GM12878 (cell line): ENCODE results near the gene FOXO3. TPM values are rescaled to one million over a fixed set of nuclear protein-coding genes. Genes with fewer than 3 reads are reported as not detected.

Experiments
- ATF7 ChIP-seq: fragments of 450-650 bp; IDR thresholded peaks from 2 replicates; pipeline ENCODE4 v1.6.1; 2016; ENCODE audit warnings: low read depth, mild to moderate bottlenecking
- BCL11A ChIP-seq: IDR thresholded peaks from 2 replicates; pipeline ENCODE4 v1.6.1; 2011; ENCODE audit warnings: low read depth, low read length
- CBFB ChIP-seq: IDR thresholded peaks from 2 replicates; pipeline ENCODE4 v1.6.1; 2016; ENCODE audit warnings: antibody characterized with exemption, low read depth
- CBX5 ChIP-seq: sonication (generic); IDR thresholded peaks from 2 replicates; pipeline ENCODE4 v1.6.1; 2016; ENCODE audit warnings: low read depth, moderate library complexity, mild to moderate bottlenecking, inconsistent platforms
- CHD2 ChIP-seq: IDR thresholded peaks from 2 replicates; pipeline ENCODE4 v1.6.1; 2011; ENCODE audit warnings: low read depth, low read length, improper control_type of control experiment, borderline replicate concordance
- DPF2 ChIP-seq: fragments of 450-650 bp; IDR thresholded peaks from 2 replicates; pipeline ENCODE4 v1.6.1; 2017; ENCODE audit warnings: mild to moderate bottlenecking
- EGR1 ChIP-seq, 2 experiments: IDR thresholded peaks; 1 replicate in 1 of 2; 2 replicates in 1 of 2; pipeline ENCODE4 v1.6.1; 2011 to 2012; ENCODE audit warnings: low read depth in 2 of 2, low read length in 2 of 2, borderline replicate concordance in 1 of 2, mild to moderate bottlenecking in 1 of 2, moderate library complexity in 1 of 2
- FOXM1 ChIP-seq: IDR thresholded peaks from 2 replicates; pipeline ENCODE4 v1.6.1; 2012; ENCODE audit warnings: low read depth, mild to moderate bottlenecking, inconsistent platforms, low read length, moderate library complexity
- IKZF2 ChIP-seq, 2 experiments: fragments of 450-650 bp; IDR thresholded peaks; 2 replicates each; pipeline ENCODE4 v1.6.1; 2017; ENCODE audit warnings: mild to moderate bottlenecking in 2 of 2, moderate library complexity in 2 of 2
- IRF4 ChIP-seq: IDR thresholded peaks from 2 replicates; pipeline ENCODE4 v1.6.1; 2011; ENCODE audit warnings: low read depth, low read length
- KAT2A ChIP-seq: conservative IDR thresholded peaks from 2 replicates; pipeline ENCODE4 v1.6.1; 2011; ENCODE audit warnings: low read depth, low read length; ENCODE audit not compliant: control insufficient read depth
- KLF5 ChIP-seq: fragments of 450-650 bp; IDR thresholded peaks from 2 replicates; pipeline ENCODE4 v1.6.1; 2014; ENCODE audit warnings: mild to moderate bottlenecking; ENCODE audit not compliant: partially characterized antibody
- MEF2A ChIP-seq: IDR thresholded peaks from 2 replicates; pipeline ENCODE4 v1.6.1; 2011; ENCODE audit warnings: low read depth, mild to moderate bottlenecking, low read length, moderate library complexity; ENCODE audit not compliant: insufficient read depth
- NBN ChIP-seq: fragments of 450-650 bp; IDR thresholded peaks from 2 replicates; pipeline ENCODE4 v1.6.1; 2016
- NFIC ChIP-seq: IDR thresholded peaks from 2 replicates; pipeline ENCODE4 v1.6.1; 2012; ENCODE audit warnings: low read depth, mild to moderate bottlenecking, inconsistent platforms, low read length, moderate library complexity
- NFYB ChIP-seq: IDR thresholded peaks from 2 replicates; pipeline ENCODE4 v1.6.1; 2011; ENCODE audit warnings: low read depth, mild to moderate bottlenecking, low read length, improper control_type of control experiment, moderate library complexity; ENCODE audit not compliant: insufficient read depth
- PAX5 ChIP-seq: IDR thresholded peaks from 2 replicates; pipeline ENCODE4 v1.6.1; 2011; ENCODE audit warnings: low read depth, low read length, borderline replicate concordance
- POLR2A ChIP-seq: IDR thresholded peaks from 2 replicates; pipeline ENCODE4 v1.6.1; 2011; ENCODE audit warnings: low read depth, mild to moderate bottlenecking, low read length
- POLR2AphosphoS5 ChIP-seq: IDR thresholded peaks from 2 replicates; pipeline ENCODE4 v1.6.1; 2011; ENCODE audit warnings: mild to moderate bottlenecking, low read length, inconsistent platforms
- SP1 ChIP-seq: IDR thresholded peaks from one replicate; pipeline ENCODE4 v1.6.1; 2011; ENCODE audit warnings: low read depth, low read length
- TCF12 ChIP-seq: IDR thresholded peaks from 2 replicates; pipeline ENCODE4 v1.6.1; 2011; ENCODE audit warnings: low read depth, mild to moderate bottlenecking, low read length
- TCF3 ChIP-seq: IDR thresholded peaks from 2 replicates; pipeline ENCODE4 v1.6.1; 2012; ENCODE audit warnings: low read depth, mild to moderate bottlenecking, low read length, borderline replicate concordance; ENCODE audit not compliant: insufficient read depth
- YY1 ChIP-seq: IDR thresholded peaks from 2 replicates; pipeline ENCODE4 v1.6.1; 2011; ENCODE audit warnings: low read depth, mild to moderate bottlenecking, low read length
- polyA plus RNA-seq, 11 experiments: library from polyadenylated mRNA; depleted of rRNA in 4 of 11; unstranded in 6 of 11; stranded (reverse) in 5 of 11; fragments of >200 nt; fragmentation: Nextera tagmentation in 4 of 11; fragmentation: Illumina TruSeq in 1 of 11; extraction: Ambion mirVana in 4 of 11; extraction: Trizol in 1 of 11; gene quantifications; 1 replicate in 1 of 11; 2 replicates in 10 of 11; pipeline versions ENCODE4 v1.2.1 to v1.2.3, GENCODE V29; 2011 to 2016; ENCODE audit warnings: inconsistent platforms in 2 of 11, missing spikeins in 2 of 11, low read depth in 1 of 11
- total RNA-seq, 4 experiments: library from RNA; depleted of rRNA in 3 of 4; stranded (reverse); fragments of >200 nt in 3 of 4; fragmentation: Illumina TruSeq in 1 of 4; extraction: Trizol in 1 of 4; gene quantifications; 2 replicates each; pipeline versions ENCODE4 v1.2.1 to v1.2.3, GENCODE V29; 2013 to 2021
- TF ChIP-seq, protein P1 (sequence below): IDR thresholded peaks from 2 replicates; pipeline ENCODE4 v1.6.1; 2012; ENCODE audit warnings: low read depth, low read length, improper control_type of control experiment
- TF ChIP-seq, protein P2 (sequence below): fragments of 450-650 bp; formaldehyde crosslinking; IDR thresholded peaks from 2 replicates; pipeline ENCODE4 v1.4.0; 2020; ENCODE audit warnings: mild to moderate bottlenecking, moderate library complexity
- TF ChIP-seq, protein P3 (sequence below): fragments of 450-650 bp; IDR thresholded peaks from 2 replicates; pipeline ENCODE4 v1.6.1; 2016; ENCODE audit warnings: mild to moderate bottlenecking

FOXO3 gene
- total and polyA plus RNA-seq, 10 of the 15 experiments (the other 5 are each of a cell fraction or from before 2014, with no cell fraction given): 0.82 to 4.5 (median 1.7) TPM

DNA sequence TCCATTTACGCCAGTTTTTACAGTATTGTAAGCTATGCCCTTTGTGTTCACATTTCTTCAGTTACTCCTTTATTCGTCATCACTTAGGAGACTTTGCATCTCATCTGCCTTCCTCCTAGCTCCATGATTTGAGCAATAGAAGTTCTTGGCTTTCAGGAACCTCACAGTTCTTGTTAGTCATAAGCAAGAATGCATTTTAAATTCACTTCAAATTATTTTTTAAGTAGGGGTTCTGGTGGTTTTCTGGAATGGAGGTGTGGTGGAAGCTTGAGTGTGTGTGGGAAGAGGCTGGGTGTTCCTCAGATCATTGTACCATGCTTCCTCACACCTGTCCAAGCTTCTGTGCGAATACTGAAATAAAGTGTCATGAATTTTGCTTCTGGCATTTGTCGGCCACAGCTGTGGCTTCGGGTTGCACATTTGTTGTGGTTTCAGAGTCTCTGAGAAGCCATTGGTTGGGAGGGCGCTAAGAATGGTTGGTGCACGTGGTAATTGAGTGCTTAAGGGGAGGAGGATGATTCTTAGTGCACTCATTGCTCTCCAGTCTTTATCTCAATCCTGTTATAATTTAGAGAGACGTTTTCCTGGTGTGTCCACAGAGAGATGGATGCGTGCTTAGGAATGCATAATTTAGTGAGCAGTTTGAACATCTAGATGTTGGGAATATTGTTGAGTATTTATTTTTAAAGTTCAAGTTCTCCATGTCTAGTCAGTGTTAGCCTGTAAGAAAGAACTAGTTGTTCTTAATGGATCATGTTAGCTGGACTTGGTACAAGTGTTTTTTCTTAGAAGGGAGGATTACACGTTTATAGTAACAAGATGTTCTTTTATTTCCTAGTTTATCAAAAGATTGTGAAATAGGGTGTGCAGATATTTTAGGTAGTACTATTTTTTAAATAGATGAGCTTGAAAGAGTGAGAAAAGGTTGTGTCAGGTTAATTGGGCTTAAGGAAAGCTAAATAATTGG lies 31.9 kb downstream of the FOXO3 start (continued):
- TF ChIP-seq, protein P1, sequence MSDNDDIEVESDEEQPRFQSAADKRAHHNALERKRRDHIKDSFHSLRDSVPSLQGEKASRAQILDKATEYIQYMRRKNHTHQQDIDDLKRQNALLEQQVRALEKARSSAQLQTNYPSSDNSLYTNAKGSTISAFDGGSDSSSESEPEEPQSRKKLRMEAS: peak; percentile 86; the same call in 1 of the 2 replicates
- TF ChIP-seq PAX5: peak; percentile 69; the same call in 1 of the 2 replicates
- TF ChIP-seq POLR2AphosphoS5: peak; percentile 31; the same call in 1 of the 2 replicates
- peak; percentile 91 for TF ChIP-seq TCF12
- no peak for TF ChIP-seq POLR2A
- TF ChIP-seq, protein P2, sequence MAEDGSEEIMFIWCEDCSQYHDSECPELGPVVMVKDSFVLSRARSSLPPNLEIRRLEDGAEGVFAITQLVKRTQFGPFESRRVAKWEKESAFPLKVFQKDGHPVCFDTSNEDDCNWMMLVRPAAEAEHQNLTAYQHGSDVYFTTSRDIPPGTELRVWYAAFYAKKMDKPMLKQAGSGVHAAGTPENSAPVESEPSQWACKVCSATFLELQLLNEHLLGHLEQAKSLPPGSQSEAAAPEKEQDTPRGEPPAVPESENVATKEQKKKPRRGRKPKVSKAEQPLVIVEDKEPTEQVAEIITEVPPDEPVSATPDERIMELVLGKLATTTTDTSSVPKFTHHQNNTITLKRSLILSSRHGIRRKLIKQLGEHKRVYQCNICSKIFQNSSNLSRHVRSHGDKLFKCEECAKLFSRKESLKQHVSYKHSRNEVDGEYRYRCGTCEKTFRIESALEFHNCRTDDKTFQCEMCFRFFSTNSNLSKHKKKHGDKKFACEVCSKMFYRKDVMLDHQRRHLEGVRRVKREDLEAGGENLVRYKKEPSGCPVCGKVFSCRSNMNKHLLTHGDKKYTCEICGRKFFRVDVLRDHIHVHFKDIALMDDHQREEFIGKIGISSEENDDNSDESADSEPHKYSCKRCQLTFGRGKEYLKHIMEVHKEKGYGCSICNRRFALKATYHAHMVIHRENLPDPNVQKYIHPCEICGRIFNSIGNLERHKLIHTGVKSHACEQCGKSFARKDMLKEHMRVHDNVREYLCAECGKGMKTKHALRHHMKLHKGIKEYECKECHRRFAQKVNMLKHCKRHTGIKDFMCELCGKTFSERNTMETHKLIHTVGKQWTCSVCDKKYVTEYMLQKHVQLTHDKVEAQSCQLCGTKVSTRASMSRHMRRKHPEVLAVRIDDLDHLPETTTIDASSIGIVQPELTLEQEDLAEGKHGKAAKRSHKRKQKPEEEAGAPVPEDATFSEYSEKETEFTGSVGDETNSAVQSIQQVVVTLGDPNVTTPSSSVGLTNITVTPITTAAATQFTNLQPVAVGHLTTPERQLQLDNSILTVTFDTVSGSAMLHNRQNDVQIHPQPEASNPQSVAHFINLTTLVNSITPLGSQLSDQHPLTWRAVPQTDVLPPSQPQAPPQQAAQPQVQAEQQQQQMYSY (CRISPR knock-in tag): no peak
- peak; percentile 29 for TF ChIP-seq SP1
- TF ChIP-seq CHD2: 0 out of 2 replicates have a peak, but pooled peaks have one; percentile 39
- TF ChIP-seq CBFB: peak; percentile 61; the same call in 1 of the 2 replicates
- TF ChIP-seq IRF4: no peak
- TF ChIP-seq IKZF2 (IDR thresholded peaks at IDR 0.05): peak; percentile 85 to 86
- no peak for TF ChIP-seq EGR1 (IDR thresholded peaks at IDR 0.05; ENCODE audit: borderline replicate concordance in 1 of 2, low read depth in 2 of 2, low read length in 2 of 2)
- 0 out of 2 replicates have a peak, but pooled peaks have one; percentile 41 for TF ChIP-seq CBX5
- TF ChIP-seq BCL11A: 0 out of 2 replicates have a peak, but pooled peaks have one; percentile 47
- peak; percentile 67 for TF ChIP-seq DPF2
- TF ChIP-seq NBN: 0 out of 2 replicates have a peak, but pooled peaks have one; percentile 32
- TF ChIP-seq NFYB: peak; percentile 87
- peak; percentile 78; the same call in 1 of the 2 replicates for TF ChIP-seq TCF3
- TF ChIP-seq MEF2A: 0 out of 2 replicates have a peak, but pooled peaks have one; percentile 12
- no peak for TF ChIP-seq KLF5
- TF ChIP-seq ATF7: 0 out of 2 replicates have a peak, but pooled peaks have one; percentile 17
- peak; percentile 71; the same call in 1 of the 2 replicates for TF ChIP-seq FOXM1
- TF ChIP-seq, protein P3, sequence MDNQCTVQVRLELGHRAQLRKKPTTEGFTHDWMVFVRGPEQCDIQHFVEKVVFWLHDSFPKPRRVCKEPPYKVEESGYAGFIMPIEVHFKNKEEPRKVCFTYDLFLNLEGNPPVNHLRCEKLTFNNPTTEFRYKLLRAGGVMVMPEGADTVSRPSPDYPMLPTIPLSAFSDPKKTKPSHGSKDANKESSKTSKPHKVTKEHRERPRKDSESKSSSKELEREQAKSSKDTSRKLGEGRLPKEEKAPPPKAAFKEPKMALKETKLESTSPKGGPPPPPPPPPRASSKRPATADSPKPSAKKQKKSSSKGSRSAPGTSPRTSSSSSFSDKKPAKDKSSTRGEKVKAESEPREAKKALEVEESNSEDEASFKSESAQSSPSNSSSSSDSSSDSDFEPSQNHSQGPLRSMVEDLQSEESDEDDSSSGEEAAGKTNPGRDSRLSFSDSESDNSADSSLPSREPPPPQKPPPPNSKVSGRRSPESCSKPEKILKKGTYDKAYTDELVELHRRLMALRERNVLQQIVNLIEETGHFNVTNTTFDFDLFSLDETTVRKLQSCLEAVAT: peak; percentile 40; the same call in 1 of the 2 replicates
- peak; percentile 47; the same call in 1 of the 2 replicates for TF ChIP-seq NFIC
- no peak for TF ChIP-seq KAT2A
- TF ChIP-seq YY1: peak; percentile 64; the same call in 1 of the 2 replicates
